ENCODE data around the gene EXOC2. TPM values are rescaled to one million over a fixed set of nuclear protein-coding genes. Genes with fewer than 3 reads are reported as not detected.

EXOC2 gene
- total and polyA plus RNA-seq, 10 of the 15 experiments (the other 5 are each of a cell fraction or from before 2014, with no cell fraction given) = 8.7 to 32.8 (median 20.7) TPM

DNA sequence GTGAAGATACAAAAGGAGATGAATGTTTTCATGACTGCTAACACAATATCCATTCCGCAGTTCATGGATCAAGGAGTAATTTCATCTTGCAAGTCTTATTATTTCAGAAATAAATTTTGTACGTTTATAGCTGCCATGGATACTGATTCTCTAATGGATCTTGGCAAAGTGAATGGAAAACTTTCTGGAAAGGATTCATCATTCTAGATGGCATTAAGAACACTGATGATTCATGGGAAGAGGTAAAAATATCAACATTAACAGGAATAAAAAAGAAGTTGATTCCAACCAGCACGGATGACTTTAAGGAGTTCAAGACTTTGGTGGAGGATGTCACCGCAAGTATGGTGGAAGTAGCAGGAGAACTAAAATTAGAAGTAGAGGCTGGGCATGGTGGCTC lies 38.8 kb downstream of the EXOC2 start:
- Histone ChIP-seq H3K27ac (ENCODE audit: control insufficient read depth, insufficient read depth) (no peak overlapping the region), H3K79me2 (ENCODE audit: control insufficient read depth, insufficient read depth, low read length) (no peaks in the 10 kb centered on the region), H3K27me3 (replicated peaks in 1 of 2; ENCODE audit: control insufficient read depth in 2 of 2, insufficient read depth in 2 of 2, low read length in 1 of 2) (no peaks in the 10 kb centered on the region), H3K4me3 (no peak overlapping the region), H3K36me3 (ENCODE audit: control insufficient read depth in 2 of 2, insufficient read depth in 2 of 2, low read length in 1 of 2) (peaks cover 0 to 4% of the 10 kb centered on the region in 2 experiments; a peak in 2 of 4 replicates), H4K20me1 (ENCODE audit: control insufficient read depth, insufficient read depth) (no peaks in the 10 kb centered on the region), H3K9ac (ENCODE audit: control insufficient read depth, insufficient read depth, low read length) (no peak overlapping the region), H3K9me3 (replicated peaks; ENCODE audit: control insufficient read depth, insufficient read depth, low read length) (no peaks in the 10 kb centered on the region; the same call in 2 of the 3 replicates), H3K4me2 (ENCODE audit: control insufficient read depth, insufficient read depth) (no peak overlapping the region), H3K4me1 (ENCODE audit: control insufficient read depth, insufficient read depth, low read length) (no peaks in the 10 kb centered on the region), H2AFZ (ENCODE audit: control insufficient read depth, low read depth, low read length) (no peak overlapping the region)
- ChIA-PET SMC1A (ENCODE audit: uncharacterized antibody, unreplicated experiment) (interaction anchor here (1.2 to 1.5 kb wide), 4 partner anchors 8 to 61 kb away, joined by 3 to 4 read pairs (median 4); no protein-coding TSS in a partner anchor), RAD21 (ENCODE audit: unreplicated experiment) (interaction anchor here (1.6 kb wide), 1 partner anchor 63 kb away, joined by 3 read pairs; no protein-coding TSS in a partner anchor), POLR2A (no interaction called here), CTCF (interaction anchor here (1.4 kb wide), 1 partner anchor 67 kb away, joined by 8 read pairs; no protein-coding TSS in a partner anchor)
- 97% methylated on average over 4 of the region's 4 CpGs for WGBS (ENCODE audit: insufficient coverage, insufficient replicate concordance, low lambda C conversion rate, missing lambda C conversion rate)
- no peak for DNase-seq (ENCODE audit: low read depth, low spot score)
- no peak for TF ChIP-seq EZH2 (IDR thresholded peaks at IDR 0.05; ENCODE audit: borderline replicate concordance, control insufficient read depth, low read depth, low read length)
- TF ChIP-seq FOS (IDR thresholded peaks at IDR 0.05; ENCODE audit: borderline replicate concordance, extremely low read depth, insufficient read length) = no peak
- TF ChIP-seq NR2C2 (IDR thresholded peaks at IDR 0.05; ENCODE audit: borderline replicate concordance, control insufficient read depth, insufficient read length, low read depth) = no peak
- no peak for TF ChIP-seq IKZF1 (conservative IDR thresholded peaks at IDR 0.05)
- no peak for TF ChIP-seq CHD1 (IDR thresholded peaks at IDR 0.05; ENCODE audit: low read depth, low read length)
- TF ChIP-seq, protein P1, sequence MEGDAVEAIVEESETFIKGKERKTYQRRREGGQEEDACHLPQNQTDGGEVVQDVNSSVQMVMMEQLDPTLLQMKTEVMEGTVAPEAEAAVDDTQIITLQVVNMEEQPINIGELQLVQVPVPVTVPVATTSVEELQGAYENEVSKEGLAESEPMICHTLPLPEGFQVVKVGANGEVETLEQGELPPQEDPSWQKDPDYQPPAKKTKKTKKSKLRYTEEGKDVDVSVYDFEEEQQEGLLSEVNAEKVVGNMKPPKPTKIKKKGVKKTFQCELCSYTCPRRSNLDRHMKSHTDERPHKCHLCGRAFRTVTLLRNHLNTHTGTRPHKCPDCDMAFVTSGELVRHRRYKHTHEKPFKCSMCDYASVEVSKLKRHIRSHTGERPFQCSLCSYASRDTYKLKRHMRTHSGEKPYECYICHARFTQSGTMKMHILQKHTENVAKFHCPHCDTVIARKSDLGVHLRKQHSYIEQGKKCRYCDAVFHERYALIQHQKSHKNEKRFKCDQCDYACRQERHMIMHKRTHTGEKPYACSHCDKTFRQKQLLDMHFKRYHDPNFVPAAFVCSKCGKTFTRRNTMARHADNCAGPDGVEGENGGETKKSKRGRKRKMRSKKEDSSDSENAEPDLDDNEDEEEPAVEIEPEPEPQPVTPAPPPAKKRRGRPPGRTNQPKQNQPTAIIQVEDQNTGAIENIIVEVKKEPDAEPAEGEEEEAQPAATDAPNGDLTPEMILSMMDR (IDR thresholded peaks at IDR 0.05 in 2 of 3, conservative IDR thresholded peaks at IDR 0.05 in 1 of 3; ENCODE audit: control insufficient read depth in 2 of 3, extremely low read depth in 1 of 3, insufficient read depth in 1 of 3, low read depth in 3 of 3, low read length in 3 of 3) = no peak
- TF ChIP-seq ZNF24 (IDR thresholded peaks at IDR 0.05) = no peak
- TF ChIP-seq, protein P2, sequence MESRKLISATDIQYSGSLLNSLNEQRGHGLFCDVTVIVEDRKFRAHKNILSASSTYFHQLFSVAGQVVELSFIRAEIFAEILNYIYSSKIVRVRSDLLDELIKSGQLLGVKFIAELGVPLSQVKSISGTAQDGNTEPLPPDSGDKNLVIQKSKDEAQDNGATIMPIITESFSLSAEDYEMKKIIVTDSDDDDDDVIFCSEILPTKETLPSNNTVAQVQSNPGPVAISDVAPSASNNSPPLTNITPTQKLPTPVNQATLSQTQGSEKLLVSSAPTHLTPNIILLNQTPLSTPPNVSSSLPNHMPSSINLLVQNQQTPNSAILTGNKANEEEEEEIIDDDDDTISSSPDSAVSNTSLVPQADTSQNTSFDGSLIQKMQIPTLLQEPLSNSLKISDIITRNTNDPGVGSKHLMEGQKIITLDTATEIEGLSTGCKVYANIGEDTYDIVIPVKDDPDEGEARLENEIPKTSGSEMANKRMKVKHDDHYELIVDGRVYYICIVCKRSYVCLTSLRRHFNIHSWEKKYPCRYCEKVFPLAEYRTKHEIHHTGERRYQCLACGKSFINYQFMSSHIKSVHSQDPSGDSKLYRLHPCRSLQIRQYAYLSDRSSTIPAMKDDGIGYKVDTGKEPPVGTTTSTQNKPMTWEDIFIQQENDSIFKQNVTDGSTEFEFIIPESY (IDR thresholded peaks at IDR 0.05) = no peak
- no peak for TF ChIP-seq STAT1 (conservative IDR thresholded peaks at IDR 0.05)
- no peak for TF ChIP-seq EED (IDR thresholded peaks at IDR 0.05; ENCODE audit: low read depth)
- no peak for TF ChIP-seq ZBED1 (IDR thresholded peaks at IDR 0.05; ENCODE audit: borderline replicate concordance)
- TF ChIP-seq, protein P3, sequence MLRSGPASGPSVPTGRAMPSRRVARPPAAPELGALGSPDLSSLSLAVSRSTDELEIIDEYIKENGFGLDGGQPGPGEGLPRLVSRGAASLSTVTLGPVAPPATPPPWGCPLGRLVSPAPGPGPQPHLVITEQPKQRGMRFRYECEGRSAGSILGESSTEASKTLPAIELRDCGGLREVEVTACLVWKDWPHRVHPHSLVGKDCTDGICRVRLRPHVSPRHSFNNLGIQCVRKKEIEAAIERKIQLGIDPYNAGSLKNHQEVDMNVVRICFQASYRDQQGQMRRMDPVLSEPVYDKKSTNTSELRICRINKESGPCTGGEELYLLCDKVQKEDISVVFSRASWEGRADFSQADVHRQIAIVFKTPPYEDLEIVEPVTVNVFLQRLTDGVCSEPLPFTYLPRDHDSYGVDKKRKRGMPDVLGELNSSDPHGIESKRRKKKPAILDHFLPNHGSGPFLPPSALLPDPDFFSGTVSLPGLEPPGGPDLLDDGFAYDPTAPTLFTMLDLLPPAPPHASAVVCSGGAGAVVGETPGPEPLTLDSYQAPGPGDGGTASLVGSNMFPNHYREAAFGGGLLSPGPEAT (IDR thresholded peaks at IDR 0.05; ENCODE audit: low read depth) = no peak
- TF ChIP-seq, protein P4, sequence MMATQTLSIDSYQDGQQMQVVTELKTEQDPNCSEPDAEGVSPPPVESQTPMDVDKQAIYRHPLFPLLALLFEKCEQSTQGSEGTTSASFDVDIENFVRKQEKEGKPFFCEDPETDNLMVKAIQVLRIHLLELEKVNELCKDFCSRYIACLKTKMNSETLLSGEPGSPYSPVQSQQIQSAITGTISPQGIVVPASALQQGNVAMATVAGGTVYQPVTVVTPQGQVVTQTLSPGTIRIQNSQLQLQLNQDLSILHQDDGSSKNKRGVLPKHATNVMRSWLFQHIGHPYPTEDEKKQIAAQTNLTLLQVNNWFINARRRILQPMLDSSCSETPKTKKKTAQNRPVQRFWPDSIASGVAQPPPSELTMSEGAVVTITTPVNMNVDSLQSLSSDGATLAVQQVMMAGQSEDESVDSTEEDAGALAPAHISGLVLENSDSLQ (IDR thresholded peaks at IDR 0.05) = no peak
- TF ChIP-seq ASH2L (IDR thresholded peaks at IDR 0.05; ENCODE audit: borderline replicate concordance, low read depth) = no peak
- intact Hi-C loops (cut with micrococcal nuclease; ENCODE audit: unreplicated experiment) (no loop called here), in situ Hi-C loops (cut with MboI) (no loop called here)
- no peak for ATAC-seq
- FAIRE-seq = no peak
- no TSS peak for BruUV-seq (replicated peaks)
